ENCODE results near the gene PARG. TPM values are rescaled to one million over a fixed set of nuclear protein-coding genes. Genes with fewer than 3 reads are reported as not detected.

PARG gene
- polyA plus RNA-seq, 3 donors: 36.6 to 38.5 (median 37.1) TPM

DNA sequence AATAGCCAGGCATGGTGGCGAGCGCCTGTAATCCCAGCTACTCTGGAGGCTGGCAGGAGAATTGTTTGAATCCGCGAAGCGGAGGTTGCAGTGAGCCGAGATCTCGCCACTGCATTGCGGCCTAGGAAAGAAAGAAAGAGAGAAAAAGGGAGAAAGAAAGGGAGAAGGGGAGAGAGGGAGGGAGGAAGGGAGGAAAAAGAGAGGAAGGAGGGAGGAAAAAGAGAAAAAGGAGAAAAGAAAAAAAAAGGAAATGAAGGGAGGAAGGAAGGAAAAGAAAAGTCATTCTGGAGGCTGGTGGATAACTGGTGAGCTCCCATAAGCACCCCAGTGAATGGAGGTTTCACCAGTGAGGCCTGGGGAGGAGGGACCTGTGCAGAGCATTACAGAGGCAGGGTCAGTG is 172.1 kb downstream of the PARG start:
- no peak for DNase-seq (ENCODE audit: extremely low read depth in 1 of 11, low read depth in 9 of 11, low spot score in 4 of 11)

DNA sequence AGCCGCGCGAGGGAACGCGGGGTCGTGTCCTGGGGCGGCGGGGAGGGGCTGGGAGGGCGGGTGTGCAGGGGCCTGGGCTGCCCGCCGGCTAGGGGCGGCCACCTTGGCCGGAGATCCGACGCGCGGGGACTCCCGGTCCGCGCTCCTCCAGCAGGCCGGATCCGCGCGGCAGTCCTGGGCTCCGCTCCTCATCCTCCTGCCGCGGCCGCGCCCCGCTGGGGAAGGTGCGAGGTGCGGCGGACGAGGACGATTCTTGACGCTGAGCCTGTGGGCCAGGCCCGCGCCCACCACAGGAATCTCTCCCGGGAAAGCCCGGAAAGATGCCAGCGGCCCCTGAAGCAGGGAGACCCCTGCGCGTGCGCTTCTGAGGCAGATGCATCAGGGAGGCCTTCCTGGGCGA is 173.1 kb downstream of the PARG start:
- DNase-seq (ENCODE audit: extremely low read depth in 1 of 11, low read depth in 9 of 11, low spot score in 4 of 11): no peak

DNA sequence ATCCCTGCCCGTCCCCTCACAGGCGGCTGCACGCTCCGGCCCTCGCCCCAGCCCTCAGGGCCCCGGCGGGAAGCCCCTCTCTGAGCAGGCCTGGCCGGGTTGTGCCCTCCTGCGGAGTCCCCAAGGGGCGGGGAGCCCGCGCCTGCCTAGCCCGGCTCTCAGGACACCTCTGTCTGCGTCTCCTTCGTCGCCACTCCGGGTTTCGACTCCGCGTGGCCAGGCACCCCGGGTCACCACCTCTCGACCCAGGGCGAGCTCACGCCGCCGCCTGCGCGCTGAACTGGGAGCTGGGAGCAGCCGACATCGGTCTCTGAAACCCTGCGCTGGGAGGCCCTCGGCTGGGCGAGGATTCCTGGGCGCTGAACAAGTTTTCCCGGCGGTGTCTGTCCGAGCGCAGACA is 173.5 kb downstream of the PARG start:
- DNase-seq (ENCODE audit: extremely low read depth in 1 of 11, low read depth in 9 of 11, low spot score in 4 of 11): no peak

Other genes with a start within 250 kb of the PARG start
- gene OGDHL, start 179.7 kb downstream of the PARG start, polyA plus RNA-seq (ENCODE audit: insufficient read length in 3 of 3): 10 to 100 TPM; 37.2 to 60.0 (median 43.6) TPM
- 10 to 100 TPM; 12.9 to 19.8 (median 13.0) TPM for gene TIMM23B, start within 50 bp of the PARG start, polyA plus RNA-seq (ENCODE audit: insufficient read length in 3 of 3)
- 10 to 100 TPM; 15.6 to 38.8 (median 17.5) TPM for gene AGAP6, start 46.4 kb upstream of the PARG start, polyA plus RNA-seq (ENCODE audit: insufficient read length in 3 of 3)
- gene WASHC2A, start 125.9 kb upstream of the PARG start, polyA plus RNA-seq (ENCODE audit: insufficient read length in 3 of 3): 10 to 100 TPM; 67.2 to 80.8 (median 76.0) TPM